ENCODE data around the gene PEX14. TPM values are rescaled to one million over a fixed set of nuclear protein-coding genes. Genes with fewer than 3 reads are reported as not detected.

Gene PEX14
- total RNA-seq, 2 experiments from 2014 or later: 17.7 to 19.1 TPM

DNA sequence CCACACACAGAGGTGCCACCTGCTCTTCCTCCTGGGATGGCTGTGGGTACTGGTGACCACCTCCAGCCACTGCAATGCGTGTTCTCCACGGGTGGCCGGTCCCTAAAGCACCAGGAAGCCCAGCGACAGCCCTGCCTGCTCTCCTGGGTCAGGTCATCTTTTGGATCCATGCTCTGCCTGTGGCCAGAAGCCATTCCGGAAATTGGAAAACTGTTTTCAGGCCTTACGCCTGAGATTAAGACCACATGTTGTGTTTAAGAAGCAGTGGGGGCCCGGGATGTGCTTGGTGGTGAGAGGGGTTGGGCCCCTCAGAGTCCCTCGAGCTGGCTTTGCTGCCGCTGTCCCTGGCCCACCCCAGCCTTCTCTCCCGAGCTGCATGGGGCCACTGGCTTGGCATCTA lies 150.8 kb downstream of the PEX14 start:
- no peaks in the 10 kb centered on the region for H3K9me3 Mint-ChIP-seq (ENCODE audit: insufficient read depth)
- no peaks in the 10 kb centered on the region for H3K4me1 Mint-ChIP-seq (ENCODE audit: low read depth)
- ChIA-PET POLR2A (no interaction called here), CTCF (interaction anchor here (0.9 kb wide), 1 partner anchor 117 kb away, joined by 3 read pairs; no protein-coding TSS in a partner anchor)
- H3K4me3 Mint-ChIP-seq: no peak overlapping the region
- H3K27ac Mint-ChIP-seq: no peak overlapping the region
- H3K27me3 Mint-ChIP-seq (ENCODE audit: low read depth): no peaks in the 10 kb centered on the region
- ATAC-seq: no peak
- peaks cover 3% of the 10 kb centered on the region for H3K36me3 Mint-ChIP-seq (ENCODE audit: low read depth)
- no peak for DNase-seq

DNA sequence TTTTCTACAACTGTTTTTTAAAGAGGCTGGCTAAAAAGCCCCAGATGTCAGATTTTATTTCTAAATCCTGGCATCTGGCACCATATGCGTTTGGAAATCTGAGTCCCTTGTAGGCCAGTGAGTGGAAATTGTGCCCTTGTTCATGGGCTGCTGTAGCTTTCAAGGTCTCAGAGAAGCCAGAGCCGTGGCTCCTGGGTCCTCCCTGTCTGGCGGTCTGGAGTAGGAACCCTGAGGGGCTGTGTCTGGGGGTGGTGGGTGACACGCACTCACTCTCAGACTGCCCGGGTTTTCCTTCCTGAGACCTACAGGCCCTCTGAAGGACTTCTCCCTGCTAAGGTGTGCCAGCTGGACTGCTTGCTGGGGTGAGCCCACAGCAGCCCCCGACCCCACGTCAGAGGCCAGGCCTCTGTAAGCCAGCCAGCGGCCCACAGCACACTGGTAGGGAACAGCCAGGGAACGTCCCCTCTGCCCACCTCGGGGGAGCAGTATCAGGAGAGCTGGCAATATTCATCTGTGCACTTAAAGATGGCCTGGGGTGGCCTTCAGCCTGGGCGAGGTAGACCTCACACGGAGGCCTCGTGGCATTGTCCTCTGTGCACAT lies 151.5 kb downstream of the PEX14 start:
- ChIA-PET POLR2A (no interaction called here), CTCF (interaction anchor here (0.9 kb wide), 1 partner anchor 118 kb away, joined by 3 read pairs; no protein-coding TSS in a partner anchor)
- DNase-seq: no peak
- no peak for ATAC-seq
- Mint-ChIP-seq H3K4me1 (ENCODE audit: low read depth) (no peaks in the 10 kb centered on the region), H3K27ac (no peak overlapping the region), H3K36me3 (ENCODE audit: low read depth) (peaks cover 3% of the 10 kb centered on the region), H3K4me3 (no peak overlapping the region), H3K9me3 (ENCODE audit: insufficient read depth) (no peaks in the 10 kb centered on the region), H3K27me3 (ENCODE audit: low read depth) (no peaks in the 10 kb centered on the region)

DNA sequence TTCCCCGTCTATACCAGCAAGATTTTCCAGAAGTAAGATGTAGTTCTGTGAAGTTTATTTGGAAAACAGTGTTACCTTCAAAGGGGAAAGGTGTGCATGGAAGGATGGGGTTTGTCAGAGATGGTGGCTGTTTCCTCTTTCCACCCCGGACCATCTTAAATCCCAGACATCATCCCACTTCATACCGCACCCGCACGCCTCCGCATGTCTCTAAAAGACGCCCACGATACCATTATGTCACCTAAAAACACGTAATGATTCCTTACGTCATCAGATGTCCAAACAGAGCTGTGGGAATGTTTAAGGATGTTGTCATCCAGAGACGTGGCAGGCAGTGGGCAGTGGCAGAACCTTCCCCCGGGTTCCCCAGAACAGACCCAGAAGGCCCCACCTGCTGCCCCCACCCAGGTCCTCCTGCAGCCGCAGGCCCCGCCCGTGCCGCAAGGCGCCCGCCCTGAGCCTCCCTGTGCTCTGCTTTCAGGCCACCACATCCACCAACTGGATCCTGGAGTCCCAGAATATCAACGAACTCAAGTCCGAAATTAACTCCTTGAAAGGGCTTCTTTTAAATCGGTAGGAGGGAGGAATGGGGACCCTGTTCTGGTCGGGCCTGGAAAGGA lies 152.2 kb downstream of the PEX14 start:
- Mint-ChIP-seq H3K4me3 (no peak overlapping the region), H3K27me3 (ENCODE audit: low read depth) (no peaks in the 10 kb centered on the region), H3K36me3 (ENCODE audit: low read depth) (peaks cover 3% of the 10 kb centered on the region), H3K27ac (no peak overlapping the region), H3K4me1 (ENCODE audit: low read depth) (no peaks in the 10 kb centered on the region), H3K9me3 (ENCODE audit: insufficient read depth) (no peaks in the 10 kb centered on the region)
- no peak for DNase-seq
- ChIA-PET CTCF (interaction anchor here (0.8 kb wide), 1 partner anchor 9 kb away, joined by 3 read pairs; no protein-coding TSS in a partner anchor), POLR2A (no interaction called here)
- ATAC-seq: no peak

DNA sequence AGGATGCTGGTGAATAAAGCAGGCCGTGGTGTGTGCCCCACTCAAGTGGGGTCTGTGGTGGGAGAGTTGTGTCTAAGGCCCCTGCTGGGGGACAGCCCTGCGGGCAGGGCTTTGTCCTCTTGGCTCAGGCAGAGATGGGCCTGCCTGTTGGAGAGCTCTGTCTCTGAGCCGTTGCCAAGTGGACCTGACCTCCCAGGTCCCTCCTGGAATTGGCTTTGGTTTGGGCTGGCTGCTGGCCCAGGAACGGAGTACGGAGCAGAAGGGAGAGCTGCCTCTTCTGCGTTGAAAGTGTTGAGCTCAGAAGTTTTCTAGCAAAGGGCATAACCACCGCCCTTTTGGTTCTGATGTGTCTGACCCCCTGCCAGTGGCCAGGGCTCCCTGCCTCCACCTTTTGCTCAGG lies 153.9 kb downstream of the PEX14 start:
- no peaks in the 10 kb centered on the region for H3K27me3 Mint-ChIP-seq (ENCODE audit: low read depth)
- no peak for ATAC-seq
- no peak overlapping the region for H3K4me3 Mint-ChIP-seq
- no peaks in the 10 kb centered on the region for H3K4me1 Mint-ChIP-seq (ENCODE audit: low read depth)
- no peaks in the 10 kb centered on the region for H3K9me3 Mint-ChIP-seq (ENCODE audit: insufficient read depth)
- no peak for DNase-seq
- ChIA-PET POLR2A (no interaction called here), CTCF (no interaction called here)
- no peak overlapping the region for H3K27ac Mint-ChIP-seq
- peaks cover 3% of the 10 kb centered on the region for H3K36me3 Mint-ChIP-seq (ENCODE audit: low read depth)

DNA sequence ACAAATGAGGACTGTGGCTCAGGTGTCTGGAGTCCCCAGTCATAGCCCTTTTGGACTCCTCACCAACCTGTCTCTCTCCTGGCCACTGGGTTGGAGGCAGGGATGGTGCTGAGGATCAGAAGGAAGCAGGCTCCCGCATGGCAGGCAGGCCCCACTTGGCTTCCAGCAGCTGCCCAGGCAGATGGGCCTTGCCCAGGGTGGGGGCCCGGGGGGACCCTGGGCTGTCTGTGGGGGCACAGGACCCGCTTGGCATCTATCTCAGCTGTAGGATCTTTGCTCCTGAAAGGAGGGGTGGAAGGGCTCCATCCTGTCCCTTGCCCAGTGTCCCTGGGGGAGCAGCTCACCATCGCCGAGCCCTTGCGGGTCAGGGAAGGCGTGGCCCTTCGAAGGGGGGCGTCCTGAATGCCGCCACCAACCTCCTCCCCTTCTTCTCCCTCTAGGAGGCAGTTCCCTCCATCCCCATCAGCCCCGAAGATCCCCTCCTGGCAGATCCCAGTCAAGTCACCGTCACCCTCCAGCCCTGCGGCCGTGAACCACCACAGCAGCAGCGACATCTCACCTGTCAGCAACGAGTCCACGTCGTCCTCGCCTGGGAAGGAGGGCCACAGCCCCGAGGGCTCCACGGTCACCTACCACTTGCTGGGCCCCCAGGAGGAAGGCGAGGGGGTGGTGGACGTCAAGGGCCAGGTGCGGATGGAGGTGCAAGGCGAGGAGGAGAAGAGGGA lies 154.5 kb downstream of the PEX14 start:
- no peaks in the 10 kb centered on the region for H3K27me3 Mint-ChIP-seq (ENCODE audit: low read depth)
- no peaks in the 10 kb centered on the region for H3K4me1 Mint-ChIP-seq (ENCODE audit: low read depth)
- CTCF ChIA-PET: no interaction called here
- H3K4me3 Mint-ChIP-seq: no peak overlapping the region
- DNase-seq (no peak), ATAC-seq (no peak)
- H3K36me3 Mint-ChIP-seq (ENCODE audit: low read depth): peaks cover 3% of the 10 kb centered on the region
- POLR2A ChIA-PET: no interaction called here
- no peaks in the 10 kb centered on the region for H3K9me3 Mint-ChIP-seq (ENCODE audit: insufficient read depth)
- H3K27ac Mint-ChIP-seq: no peak overlapping the region

DNA sequence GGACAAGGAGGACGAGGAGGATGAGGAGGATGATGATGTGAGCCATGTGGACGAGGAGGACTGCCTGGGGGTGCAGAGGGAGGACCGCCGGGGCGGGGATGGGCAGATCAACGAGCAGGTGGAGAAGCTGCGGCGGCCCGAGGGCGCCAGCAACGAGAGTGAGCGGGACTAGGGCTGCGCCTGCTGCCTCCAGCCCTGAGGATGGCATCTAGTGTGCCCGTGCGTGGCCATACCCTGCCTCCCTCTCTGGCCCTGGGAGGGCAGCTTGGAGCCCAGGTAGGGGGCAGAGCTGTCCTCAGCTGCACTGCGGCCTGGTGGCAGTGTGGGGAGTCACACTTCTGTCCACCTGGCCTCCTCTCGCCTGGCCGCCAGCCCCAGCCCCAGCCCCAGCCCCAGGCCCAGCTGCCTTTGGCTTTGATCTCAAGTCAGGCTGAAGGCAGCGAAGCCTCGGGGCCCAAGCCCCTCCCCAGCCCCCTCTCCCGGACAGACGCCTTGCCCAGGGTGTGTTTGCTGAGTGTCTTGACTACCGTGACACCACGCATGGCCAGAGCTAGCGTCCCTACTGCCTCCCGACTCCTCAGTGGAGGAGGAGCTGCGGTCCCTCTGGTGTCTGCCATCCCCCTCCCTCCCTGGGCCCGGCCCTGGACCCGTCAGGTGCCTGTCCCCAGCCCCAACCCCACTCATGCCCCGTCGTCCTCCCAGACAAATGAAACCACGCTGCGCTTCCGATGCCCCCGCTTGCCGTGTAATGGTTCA lies 155.2 kb downstream of the PEX14 start:
- H3K4me1 Mint-ChIP-seq (ENCODE audit: low read depth): no peaks in the 10 kb centered on the region
- no peaks in the 10 kb centered on the region for H3K36me3 Mint-ChIP-seq (ENCODE audit: low read depth)
- H3K27ac Mint-ChIP-seq: no peak overlapping the region
- no peak for DNase-seq
- no peak overlapping the region for H3K4me3 Mint-ChIP-seq
- ChIA-PET CTCF (interaction anchor here (0.8 kb wide), 1 partner anchor 135 kb away, joined by 4 read pairs; no protein-coding TSS in a partner anchor), POLR2A (no interaction called here)
- no peak for ATAC-seq
- no peaks in the 10 kb centered on the region for H3K9me3 Mint-ChIP-seq (ENCODE audit: insufficient read depth)
- no peaks in the 10 kb centered on the region for H3K27me3 Mint-ChIP-seq (ENCODE audit: low read depth)

DNA sequence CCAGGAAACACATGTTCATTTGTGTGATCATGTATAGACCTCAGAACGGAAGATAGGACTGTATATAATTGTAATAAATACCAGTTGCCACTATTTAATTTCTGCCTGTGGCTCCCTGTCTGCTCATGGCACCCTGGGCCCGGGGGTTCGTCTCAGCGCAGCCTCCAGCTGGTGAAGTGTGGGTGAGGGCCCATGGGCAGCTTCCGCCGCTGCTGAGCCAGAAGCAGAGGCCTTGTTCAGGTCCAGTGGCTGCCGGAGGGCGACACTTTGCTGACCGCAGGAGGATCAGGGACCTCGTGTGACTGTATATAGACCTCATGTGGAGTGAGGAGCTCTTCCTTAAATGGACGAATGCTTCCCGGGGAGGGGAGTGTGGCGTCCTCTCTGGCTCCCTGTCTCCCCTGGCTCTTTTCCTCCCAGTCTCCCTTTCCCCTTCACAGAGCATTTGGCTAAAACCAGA lies 155.9 kb downstream of the PEX14 start:
- H3K4me1 Mint-ChIP-seq (ENCODE audit: low read depth): no peaks in the 10 kb centered on the region
- POLR2A ChIA-PET: no interaction called here
- DNase-seq: no peak
- no peaks in the 10 kb centered on the region for H3K9me3 Mint-ChIP-seq (ENCODE audit: insufficient read depth)
- CTCF ChIA-PET: interaction anchor here (0.8 kb wide), 1 partner anchor 135 kb away, joined by 4 read pairs; no protein-coding TSS in a partner anchor
- no peak for ATAC-seq
- H3K36me3 Mint-ChIP-seq (ENCODE audit: low read depth): no peaks in the 10 kb centered on the region
- no peaks in the 10 kb centered on the region for H3K27me3 Mint-ChIP-seq (ENCODE audit: low read depth)
- H3K27ac Mint-ChIP-seq: no peak overlapping the region
- no peak overlapping the region for H3K4me3 Mint-ChIP-seq

DNA sequence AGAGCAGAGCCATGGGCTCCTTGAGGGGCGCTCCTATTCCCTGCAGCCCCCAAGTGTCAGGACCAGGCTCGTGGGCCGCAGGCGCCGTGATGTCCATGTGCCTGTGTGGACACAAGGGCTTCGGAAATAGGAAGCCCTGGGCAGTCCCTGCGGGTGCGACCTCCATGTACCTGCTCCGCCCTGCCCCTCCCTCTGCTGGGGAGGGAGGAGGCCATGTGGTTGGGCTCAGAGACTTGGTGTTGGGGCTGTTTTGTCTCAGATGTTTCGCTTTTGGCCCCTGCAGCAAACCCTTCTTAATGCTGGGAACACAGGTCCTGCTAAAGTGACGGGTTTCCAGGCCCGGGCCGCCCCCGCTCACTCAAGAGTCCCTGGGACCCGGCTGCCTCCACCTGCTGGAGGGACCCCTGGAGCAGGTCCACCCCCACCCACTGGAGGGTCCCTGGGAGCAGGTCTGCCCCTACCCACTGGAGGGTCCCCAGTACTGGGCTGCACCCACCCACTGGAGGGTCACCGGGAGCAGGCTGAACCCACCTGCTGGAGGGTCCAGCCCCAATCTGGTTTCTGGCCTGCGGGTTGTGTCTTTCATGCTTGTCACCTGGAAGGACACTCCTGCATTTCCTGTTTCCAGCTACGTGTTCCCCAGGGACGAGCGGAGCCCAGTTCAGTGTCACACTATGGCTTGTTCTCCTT lies 156.5 kb downstream of the PEX14 start:
- Mint-ChIP-seq H3K9me3 (ENCODE audit: insufficient read depth) (no peaks in the 10 kb centered on the region), H3K36me3 (ENCODE audit: low read depth) (no peaks in the 10 kb centered on the region), H3K27ac (no peak overlapping the region), H3K27me3 (ENCODE audit: low read depth) (no peaks in the 10 kb centered on the region), H3K4me3 (no peak overlapping the region), H3K4me1 (ENCODE audit: low read depth) (no peaks in the 10 kb centered on the region)
- no peak for DNase-seq
- ChIA-PET POLR2A (no interaction called here), CTCF (no interaction called here)
- no peak for ATAC-seq

DNA sequence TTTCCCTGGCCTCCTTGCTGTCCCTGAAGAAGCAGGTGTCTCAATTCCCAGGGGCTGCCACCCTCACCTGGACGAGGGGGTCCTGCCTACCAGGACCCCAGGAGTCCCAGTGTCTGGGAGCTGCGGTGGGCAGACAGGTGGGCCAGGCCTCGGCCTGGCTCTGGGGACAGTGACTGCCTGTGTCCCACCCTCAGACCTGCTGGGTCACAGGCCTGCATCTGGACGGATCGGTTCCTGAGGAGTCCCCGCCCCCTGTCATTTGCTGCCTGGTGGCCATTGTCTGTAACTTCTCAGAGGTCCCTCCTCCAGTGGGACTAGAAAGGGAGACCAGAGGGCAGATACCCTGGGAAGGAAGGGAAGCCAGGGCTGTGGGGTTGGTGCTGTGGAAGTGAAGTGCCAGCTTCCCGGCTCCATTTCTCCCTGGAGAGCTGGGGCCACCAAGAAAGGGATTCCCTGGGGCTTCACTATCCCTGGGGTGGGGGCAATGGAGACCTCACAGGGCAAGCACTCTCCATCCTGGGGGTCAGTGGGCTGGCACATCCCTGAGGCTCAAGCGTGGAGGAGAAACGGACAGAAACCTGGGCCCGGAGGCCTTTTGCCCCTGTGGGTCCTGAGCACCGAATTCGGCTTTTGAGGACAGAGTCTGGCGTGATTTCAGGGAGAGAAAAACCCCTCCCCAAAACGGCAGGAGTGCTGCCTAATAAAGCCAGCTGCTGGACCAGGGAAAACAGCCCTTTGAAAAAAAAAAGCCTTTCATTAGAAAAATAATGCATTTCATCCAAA lies 157.3 kb downstream of the PEX14 start:
- DNase-seq: no peak
- ChIA-PET POLR2A (no interaction called here), CTCF (no interaction called here)
- Mint-ChIP-seq H3K9me3 (ENCODE audit: insufficient read depth) (no peaks in the 10 kb centered on the region), H3K4me1 (ENCODE audit: low read depth) (no peaks in the 10 kb centered on the region), H3K27ac (no peak overlapping the region), H3K4me3 (no peak overlapping the region), H3K36me3 (ENCODE audit: low read depth) (no peaks in the 10 kb centered on the region), H3K27me3 (ENCODE audit: low read depth) (no peaks in the 10 kb centered on the region)
- ATAC-seq: no peak

DNA sequence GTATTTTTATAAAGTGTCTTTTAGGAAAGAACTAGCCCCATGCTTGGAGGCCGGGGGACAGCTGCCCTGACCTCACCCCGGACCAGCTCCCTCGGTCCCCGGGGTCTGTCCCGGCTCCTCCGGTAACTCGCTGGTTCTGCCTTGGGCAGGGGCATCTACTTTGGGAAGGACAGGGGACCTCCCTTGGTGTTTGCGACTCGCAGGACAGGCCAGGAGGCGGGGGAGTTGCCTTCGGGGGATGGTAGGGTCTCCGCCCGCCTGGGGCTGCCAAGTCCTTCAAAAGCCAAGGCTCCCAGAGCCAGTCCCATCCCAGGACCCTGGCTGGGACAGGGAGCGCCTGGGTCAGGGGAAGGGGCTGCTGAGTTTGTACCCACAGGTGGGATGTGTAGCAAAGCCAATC lies 157.9 kb downstream of the PEX14 start:
- peaks cover under 1% of the 10 kb centered on the region for H3K4me1 Mint-ChIP-seq (ENCODE audit: low read depth)
- DNase-seq (no peak), ATAC-seq (no peak)
- peaks cover 2% of the 10 kb centered on the region for H3K27me3 Mint-ChIP-seq (ENCODE audit: low read depth)
- CTCF ChIA-PET: no interaction called here
- no peaks in the 10 kb centered on the region for H3K36me3 Mint-ChIP-seq (ENCODE audit: low read depth)
- no peaks in the 10 kb centered on the region for H3K9me3 Mint-ChIP-seq (ENCODE audit: insufficient read depth)
- POLR2A ChIA-PET: no interaction called here
- no peak overlapping the region for H3K27ac Mint-ChIP-seq
- H3K4me3 Mint-ChIP-seq: no peak overlapping the region

DNA sequence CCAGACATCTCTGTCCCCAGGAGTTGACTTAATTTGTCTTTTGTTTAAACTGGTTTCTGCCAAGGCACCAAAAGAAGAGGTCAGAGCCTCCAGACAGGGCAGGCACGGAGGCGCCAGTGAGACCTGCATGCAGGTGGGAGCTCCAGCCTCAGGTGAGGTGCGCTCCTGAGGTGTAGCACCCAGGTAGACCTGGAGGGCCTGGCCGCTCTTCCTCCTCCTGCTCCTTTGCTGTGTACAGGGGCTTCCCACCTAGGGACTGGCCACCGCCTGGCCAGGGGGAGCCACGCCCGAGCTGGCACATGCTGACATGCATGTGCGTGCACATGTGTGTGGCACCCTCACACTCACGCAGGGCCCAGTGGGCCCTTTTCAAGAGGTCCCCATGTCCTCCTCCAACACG lies 158.7 kb downstream of the PEX14 start:
- Mint-ChIP-seq H3K36me3 (ENCODE audit: low read depth) (no peaks in the 10 kb centered on the region), H3K4me3 (no peak overlapping the region), H3K27me3 (ENCODE audit: low read depth) (peaks cover 2% of the 10 kb centered on the region), H3K27ac (no peak overlapping the region), H3K4me1 (ENCODE audit: low read depth) (peaks cover 2% of the 10 kb centered on the region), H3K9me3 (ENCODE audit: insufficient read depth) (no peaks in the 10 kb centered on the region)
- CTCF ChIA-PET: no interaction called here
- DNase-seq (no peak), ATAC-seq (no peak)
- POLR2A ChIA-PET: no interaction called here

Measured in activated CD8-positive, alpha-beta T cell treated with anti-CD3 and anti-CD28 coated beads, Interleukin-2, amount 10 ng/mL, durations not matched to agents 7 days and 5 days (primary cell).